NOMO-1 treated with DMSO at 0.1 percent for 48 hours (cell line): ENCODE measurements around the gene ZNF576.
"Not testable (repeated sequence)": the region's sequence is repeated elsewhere in the genome, so short reads cannot be mapped to it uniquely, and the experiment has no call there.

ENCODE experiments used
- DNase-seq: peaks from one replicate; lab custom pipeline; 2025; ENCODE audit not compliant: unreplicated experiment; lab: John Stamatoyannopoulos, UW

The ZNF576 gene, protein sequence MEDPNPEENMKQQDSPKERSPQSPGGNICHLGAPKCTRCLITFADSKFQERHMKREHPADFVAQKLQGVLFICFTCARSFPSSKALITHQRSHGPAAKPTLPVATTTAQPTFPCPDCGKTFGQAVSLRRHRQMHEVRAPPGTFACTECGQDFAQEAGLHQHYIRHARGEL

DNA sequence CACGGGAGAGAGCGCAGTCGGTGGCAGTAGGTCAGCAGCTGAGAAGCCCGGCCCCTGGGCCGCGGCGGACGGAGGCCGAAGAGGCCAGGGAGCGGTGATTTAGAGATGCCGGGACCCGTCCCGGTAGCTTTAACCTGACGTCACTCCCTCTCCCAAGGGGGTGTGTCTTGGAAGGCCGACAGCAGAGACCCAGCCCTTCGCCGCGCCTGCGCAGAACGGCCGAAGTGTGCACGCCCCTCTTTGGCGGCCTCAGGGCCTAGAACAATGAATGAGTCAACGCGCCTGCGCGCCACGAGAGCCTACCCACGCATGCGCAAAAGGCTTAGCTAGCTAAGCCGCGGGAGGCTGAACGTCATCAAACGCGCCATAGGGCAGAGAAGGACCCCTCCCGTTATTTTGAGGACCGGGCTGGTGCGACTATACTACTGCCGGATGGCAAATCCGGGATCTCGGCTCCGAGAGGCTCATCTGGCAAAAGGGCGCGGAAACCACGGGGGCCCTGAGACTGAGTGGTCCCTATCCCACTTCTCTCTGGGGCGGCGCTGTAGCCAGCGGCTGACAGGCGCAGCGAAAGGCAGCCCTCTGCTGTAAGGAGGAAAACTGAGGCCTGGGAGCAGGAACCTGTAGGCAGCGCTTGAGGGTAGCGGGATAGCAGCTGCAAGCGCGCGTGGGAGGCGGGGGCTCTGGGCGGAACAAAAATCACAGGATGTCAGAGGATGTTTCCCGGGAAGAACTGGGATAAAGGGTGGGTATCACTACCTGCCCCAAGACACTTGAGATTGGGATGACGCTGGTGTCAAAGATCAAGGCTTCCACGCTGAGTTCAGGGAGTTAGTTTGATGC, at the start of gene ZNF576, which contains the start of gene IRGQ:
Gene ZNF576 (plus strand): TSS at position 597 of the 843 bp plus-strand sequence. CDS start 514 bp downstream, outside the sequence.
Gene IRGQ (minus strand): TSS at position 136 of the 843 bp plus-strand sequence. CDS start 796 bp downstream, outside the sequence.
- DNase-seq = peak; percentile 98

DNA sequence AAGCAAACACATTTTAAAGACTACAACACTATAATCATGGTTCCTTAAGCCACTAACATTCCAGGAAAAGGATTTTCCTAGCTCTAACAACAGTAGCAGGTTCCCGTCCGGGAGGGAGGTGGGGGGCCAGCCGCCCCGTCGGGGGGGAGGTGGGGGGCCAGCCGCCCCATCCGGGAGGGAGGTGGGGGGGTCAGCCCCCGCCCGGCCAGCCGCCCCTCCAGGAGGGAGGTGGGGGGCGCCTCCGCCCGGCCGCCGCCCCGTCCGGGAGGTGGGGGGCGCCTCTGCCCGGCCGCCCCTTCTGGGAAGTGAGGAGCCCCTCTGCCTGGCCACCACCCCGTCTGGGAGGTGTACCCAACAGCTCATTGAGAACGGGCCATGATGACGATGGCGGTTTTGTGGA, 48.5 kb upstream of the ZNF576 start:
- DNase-seq = not testable (repeated sequence)

DNA sequence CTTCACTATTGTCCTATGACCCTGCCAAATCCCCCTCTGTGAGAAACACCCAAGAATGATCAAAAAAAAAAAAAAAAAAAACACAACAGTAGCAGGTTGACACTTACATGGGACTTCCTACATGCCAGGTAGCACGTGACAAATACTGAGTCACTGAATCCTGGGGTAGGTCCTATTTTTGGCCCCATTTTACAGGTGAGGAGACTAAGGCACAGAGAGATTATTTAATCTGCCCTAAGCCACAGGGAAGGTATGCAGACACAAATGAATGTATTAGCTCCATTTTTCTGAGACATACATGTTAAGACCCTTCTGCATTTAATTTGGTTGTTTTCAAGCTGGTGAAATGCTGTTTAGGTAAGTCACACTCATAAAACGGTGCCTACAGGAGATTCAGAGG, 47.7 kb upstream of the ZNF576 start:
- DNase-seq = no peak

DNA sequence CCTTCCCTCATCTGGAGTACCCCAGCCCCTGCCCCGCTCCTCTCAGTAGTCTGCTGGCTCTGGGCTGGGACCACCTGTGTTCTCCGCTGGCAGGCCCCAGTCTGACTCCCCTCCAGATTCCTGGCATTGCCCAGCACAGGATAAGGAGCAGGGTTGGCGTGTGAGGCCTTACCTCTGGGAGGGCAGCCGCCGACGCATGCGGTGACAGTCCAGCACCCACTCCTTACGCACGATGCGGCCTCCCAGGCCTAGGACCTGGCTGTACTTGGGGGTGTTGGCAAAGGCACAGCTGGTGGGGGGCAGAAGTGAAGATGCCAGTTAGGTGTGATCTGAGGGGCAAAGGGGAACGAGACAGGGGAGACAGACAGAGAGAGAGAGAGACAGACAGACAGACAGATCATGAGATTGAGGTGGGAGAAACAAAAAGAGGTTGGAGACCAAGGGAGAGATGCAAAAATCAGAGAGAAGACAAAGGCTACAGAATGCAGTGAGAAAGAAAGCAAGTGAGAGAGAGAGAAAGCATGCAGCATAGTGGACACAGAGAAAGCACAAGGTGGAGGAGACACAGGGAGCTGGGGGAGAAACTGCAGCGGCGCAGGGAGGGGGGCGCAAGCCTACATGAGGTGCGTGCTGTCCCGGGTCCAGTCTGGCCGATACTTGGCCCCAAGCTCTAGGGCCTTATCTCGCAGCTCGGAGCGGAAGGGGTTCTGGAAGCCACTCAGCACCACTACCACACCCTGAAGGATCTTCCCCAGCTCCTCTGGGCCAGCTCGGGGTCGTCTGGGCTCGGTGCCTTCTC, 44.8 kb upstream of the ZNF576 start:
- no peak for DNase-seq

DNA sequence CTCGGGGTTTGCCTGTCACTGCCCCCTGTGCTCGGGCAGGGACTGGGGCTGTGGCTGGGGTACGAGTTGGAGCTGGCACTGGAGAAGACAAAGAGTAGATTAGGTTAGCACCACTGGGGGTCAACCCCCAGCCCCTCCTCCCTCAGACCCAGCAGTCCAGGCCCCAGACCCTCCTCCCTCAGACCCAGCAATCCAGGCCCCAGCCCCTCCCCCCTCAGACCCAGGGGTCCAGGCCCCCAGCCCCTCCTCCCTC, 44.3 kb upstream of the ZNF576 start:
- no peak for DNase-seq

DNA sequence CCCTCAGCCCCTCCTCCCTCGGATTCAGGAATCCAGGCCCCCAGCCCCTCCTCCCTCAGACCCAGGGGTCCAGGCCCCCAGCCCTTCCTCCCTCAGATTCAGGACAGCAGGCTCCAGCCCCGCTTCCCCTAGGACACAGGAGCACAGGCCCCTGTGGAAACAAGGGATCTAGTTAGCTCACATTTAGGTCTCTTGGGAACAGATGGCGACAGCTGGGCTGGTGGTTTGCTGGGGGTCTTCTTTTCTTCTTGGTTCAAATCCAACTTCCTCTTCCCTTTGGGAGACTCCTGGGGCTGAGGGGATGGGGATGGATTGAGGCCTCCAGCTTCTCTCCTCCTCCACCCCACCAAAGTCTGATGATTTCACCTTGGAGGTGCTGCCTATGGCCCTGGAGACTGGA, 43.8 kb upstream of the ZNF576 start:
- no peak for DNase-seq

DNA sequence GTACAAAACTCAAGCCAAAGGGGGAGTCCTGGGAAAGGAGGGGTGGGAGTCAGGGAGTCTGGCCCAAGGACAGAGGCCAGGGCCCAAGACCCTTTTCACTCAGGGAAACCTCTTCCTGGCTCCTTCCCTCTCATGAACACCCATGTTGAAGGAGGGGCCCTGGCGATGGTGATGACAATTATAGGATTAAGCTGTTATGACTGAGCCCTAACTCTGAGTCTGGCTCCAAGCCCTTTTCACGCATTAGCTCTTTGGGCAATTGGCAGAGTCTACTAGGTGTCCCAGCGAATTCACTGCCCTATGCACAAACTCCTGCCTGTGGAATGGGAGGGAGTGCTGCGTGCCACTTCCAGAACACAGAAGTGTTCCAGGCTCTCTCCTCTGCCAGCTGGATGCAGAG, 42.7 kb upstream of the ZNF576 start:
- no peak for DNase-seq

DNA sequence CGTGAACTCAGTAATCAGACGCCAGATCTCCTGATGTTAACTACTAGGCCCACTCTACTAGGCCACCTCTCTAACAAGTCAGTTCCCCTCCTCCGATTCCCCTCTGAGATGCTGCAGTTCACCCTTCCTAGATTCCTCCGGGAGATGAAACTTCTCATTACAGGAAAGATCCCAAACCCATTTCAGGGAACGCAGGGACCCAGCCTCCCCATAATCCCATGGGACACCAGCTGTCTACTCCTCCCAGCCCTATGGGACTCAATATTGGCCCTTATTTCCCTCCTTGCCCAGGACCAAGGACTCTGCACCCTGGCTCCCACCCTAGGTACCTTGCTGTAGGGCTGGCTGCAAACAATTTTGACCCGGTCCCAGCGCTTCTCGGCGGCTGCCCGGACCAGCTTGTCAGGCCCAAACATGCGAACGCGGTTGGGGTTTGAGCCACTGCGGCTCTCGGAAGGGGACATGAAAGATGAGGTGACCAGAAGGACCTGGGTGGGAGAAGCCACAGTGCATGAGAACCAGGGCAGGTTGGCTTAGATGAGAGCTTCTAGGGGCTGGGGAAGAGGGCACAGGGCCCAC, 42.0 kb upstream of the ZNF576 start:
- no peak for DNase-seq

DNA sequence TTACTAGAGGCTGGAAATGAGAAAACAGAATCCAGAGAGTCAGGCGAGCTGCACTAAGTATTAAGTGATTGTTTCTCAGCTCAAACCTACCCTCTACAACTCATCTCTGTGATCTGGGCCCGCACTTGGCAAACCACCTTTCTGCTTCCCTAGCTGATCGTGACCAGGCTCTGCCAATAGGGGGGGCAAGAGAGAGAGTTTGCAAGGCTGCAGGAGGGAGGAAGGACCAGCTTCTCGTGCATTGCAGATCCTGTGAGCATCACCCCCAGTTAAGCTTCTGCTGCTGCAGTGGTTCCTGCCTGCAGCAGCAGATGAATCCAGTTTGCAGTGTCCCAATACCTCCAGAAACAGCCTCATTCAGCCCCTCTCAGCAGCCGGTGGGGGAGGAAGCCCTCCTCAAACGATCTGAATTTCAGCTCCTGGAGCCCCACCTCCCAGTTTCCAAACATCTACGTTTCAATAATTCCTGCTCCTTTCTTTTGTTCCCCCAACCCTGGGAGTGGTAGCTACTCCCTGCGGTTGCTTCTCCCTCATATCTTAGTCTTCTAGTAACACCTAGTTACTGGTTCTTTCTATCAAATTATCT, 41.1 kb upstream of the ZNF576 start:
- DNase-seq = peak; percentile 66

DNA sequence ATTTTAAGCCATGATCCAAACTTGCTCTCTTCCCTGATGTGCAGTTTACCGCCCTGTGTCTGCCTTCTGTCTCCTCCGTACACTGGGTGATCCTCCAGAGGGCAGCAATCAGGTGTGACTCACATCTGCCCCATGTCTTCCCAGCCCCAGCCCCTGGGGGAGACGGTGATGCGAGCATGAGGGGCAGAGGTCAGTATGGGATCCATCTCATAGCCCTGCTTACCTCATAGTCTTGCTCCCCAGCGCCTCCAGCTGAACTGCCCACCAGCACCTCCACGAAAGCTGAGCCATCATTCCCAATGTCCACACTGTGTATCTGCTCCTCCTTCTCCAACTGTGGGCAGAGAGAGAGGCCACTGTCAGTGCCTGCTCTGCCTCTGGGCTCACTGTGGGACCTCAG, 35.7 kb upstream of the ZNF576 start:
- DNase-seq = no peak

DNA sequence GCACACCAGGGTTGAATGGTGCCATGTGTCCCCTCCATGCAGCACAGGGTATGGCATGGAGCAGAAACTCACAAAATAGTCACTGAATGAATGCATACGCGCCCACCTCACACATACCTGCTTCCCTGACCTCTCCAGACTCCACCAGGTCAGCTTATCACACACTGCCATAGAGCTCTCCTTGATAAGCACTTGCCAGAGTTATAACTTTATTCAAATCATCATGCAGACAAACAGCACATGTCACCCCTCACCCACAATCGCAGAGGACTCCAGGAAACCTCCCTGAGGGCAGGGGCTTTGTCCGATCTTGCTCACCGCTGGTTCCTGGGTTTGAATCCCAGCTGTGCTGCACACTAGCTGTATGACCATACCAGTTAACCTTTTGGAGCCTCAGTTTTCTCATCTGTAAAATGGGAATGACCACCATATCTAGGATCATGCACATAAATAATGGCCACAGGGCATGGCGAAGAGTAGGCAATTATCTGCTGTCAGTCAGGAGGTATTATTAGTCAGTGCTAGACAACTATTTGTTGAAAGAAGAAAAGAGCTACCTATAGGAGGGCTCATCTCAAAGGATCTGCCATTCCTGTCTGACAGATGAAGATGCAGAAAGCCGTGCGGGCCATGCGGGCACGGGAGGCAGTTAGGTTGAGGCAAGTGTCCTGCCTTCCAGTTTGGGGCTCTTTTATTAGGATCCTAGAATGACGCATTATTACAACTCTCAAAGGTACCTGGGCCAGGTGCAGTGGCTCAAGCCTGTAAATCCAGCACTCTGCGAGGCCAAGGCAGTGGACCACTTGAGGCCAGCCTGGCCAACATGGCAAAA, 35.0 kb upstream of the ZNF576 start:
- no peak for DNase-seq

DNA sequence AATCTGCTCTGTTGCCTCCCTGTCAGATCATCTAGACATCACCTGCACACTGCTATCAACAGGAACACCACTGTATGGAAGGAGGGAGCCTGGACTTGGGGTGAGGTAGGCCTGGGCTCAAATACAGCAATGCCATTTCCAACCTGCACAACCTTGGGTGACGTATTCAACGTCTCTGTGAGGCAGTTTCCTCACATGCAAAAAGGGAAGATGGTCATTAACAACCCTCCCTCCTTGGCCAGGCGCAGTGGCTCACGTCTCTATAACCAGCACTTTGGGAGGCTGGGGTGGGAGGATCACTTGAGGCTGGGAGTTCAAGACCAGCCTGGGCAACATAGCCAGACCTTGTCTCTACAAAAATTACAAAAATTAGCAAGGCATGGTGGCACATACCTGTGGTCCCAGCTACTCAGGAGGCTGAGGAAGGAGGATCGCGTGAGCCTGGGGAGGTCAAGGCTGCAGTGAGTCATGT, 34.1 kb upstream of the ZNF576 start:
- no peak for DNase-seq

DNA sequence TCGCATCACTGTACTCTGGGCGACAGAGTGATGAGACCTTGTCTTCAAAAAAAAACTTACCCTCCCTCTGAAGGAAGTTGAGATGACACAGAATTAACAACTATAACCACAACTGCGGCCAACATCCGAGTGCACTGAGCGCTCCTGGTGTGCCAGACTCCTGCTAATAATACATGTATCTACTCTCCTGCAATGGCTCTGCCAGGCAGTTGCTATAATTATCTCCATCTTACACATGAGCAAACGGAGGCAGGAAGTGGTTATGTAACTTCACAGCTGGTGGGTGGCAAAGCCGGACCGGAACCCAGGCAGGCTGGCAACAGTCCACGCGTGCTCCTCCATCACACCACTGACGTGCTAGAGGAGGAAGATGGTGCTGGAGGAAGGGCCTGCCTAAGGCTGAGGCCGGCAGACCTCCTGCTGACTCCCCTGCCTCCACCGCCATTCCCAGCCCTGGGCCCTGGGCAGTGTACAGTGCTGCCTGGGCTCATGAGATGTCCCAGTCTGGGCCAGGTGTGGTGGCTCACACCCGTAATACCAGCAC, 33.6 kb upstream of the ZNF576 start:
- peak; percentile 99 for DNase-seq

DNA sequence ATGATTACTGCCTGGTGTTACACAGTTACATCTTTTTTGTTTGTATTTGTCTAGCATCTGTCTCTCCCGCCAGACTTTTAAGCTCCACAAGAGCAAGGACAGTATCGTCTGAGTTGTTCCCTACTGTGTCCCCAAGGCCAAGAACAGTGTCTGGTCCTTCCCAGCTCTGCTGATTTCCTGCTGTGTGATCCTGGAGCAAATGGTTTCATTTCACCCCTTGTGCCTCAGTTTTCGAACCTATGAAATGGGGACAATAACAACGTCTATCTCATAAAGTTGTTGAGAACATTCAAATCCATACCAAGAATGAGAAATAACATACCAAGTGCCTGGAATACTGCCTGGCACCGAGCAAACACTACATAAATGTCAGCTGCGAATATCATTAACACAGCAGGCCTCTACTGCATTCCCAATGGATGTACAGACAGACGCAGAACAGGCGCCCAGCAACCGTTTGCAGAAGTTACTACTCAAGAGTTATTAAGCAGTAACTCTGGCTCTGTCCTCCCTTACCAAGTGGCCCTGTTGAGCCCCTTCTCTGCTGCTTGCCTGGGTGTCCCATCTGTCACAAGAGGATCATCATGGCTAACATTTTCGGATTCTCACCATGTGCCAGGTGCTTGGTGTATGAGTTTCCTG, 32.5 kb upstream of the ZNF576 start:
- DNase-seq = no peak

DNA sequence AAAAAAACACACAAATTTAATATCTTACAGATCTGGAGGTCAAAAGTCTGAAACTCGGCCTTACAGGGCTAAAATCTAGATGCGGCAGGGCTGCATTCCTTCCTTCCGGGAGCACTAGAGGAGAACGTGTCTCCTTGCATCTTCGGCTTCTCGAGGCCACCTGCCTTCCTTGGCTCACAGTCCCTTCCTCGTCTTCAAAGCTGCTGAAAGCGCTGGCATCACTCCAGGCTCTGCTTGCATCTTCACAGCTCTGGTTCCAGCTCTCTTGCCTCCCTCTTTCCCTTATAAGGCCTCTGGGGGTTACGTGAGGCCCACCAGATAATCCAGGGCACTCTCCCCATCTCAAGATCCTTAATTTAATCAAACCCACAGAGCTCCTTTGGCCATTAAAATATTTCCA, 31.6 kb upstream of the ZNF576 start:
- no peak for DNase-seq

DNA sequence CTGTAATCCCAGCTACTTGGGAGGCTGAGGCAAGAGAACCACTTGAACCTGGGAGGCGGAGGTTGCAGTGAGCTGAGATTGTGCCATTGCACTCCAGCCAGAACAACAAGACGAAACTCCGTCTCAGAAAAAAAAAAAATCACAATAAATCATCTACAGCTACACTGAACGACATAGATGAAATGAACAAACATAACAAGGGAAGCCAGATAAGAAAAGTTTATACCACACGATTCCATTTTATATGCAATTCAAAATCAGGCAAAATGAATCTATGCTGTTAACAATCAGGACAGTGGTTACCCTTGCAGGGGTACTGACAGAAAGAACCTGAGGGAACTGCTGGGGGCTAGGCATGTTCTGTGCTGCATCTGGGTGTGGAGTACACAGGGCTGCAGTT, 26.7 kb upstream of the ZNF576 start:
- DNase-seq = no peak

DNA sequence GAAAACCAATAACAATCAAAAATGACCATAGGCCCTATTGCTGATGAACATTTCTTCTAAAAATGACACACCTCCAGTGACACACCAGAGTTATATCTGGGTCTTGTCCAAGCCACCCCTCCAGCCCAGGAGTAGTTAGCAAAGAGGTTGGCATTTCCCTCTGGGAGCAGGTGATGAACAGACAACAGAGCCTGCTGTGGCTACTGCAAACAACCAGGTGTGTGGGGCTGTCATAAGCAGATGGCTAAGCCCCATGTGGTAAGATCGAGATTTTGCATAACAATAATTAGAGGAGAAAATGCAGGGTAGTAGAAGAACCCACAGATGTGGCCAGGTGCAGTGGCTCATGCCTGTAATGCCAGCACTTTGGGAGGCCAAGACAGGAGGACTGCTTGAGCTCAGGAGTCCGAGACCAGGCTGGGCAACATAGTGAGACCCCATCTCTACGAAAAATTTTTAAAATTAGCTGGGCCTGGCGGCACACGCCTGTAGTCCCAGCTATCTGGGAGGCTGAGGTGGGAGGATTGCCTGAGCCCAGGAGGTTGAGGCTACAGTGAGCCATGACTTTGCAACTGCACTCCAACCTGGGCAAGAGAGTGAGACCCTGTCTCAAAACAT, 26.1 kb upstream of the ZNF576 start:
- DNase-seq = no peak

DNA sequence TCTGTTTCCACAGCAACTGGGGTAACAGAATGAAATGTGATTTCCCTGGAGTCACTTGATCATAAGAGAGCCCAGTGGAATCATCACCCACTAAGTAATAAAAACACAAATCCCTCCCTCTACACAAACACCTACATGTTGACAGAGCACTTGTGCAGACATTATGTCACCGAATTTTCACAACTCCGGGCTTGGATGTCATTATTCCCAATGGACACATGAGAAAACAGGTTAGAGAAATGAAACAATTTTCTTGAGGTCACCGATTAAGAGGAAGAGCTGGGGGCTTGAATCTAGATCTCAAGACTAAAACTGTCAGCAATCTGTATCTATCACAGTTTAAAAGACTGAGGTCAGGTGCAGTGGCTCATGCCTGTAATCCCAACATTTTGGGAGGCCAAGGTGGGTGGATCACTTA, 24.2 kb upstream of the ZNF576 start:
- DNase-seq = no peak
